GM15510 (cell line): ENCODE measurements around the gene HRK.

Source experiments
- POLR2A ChIP-seq: IDR thresholded peaks from 3 replicates; pipeline ENCODE4 v1.6.1; 2011; ENCODE audit warnings: borderline replicate concordance; ENCODE audit not compliant: insufficient read length; ENCODE audit errors: extremely low read depth

HRK gene

GRCh38 chr12:116884871-116885270 is 3.6 kb upstream of the HRK start:
- no peak for TF ChIP-seq POLR2A

- no peak for TF ChIP-seq POLR2A
These were observed 1.5 kb upstream of the HRK start for GRCh38 chr12:116882742-116883141.

DNA sequence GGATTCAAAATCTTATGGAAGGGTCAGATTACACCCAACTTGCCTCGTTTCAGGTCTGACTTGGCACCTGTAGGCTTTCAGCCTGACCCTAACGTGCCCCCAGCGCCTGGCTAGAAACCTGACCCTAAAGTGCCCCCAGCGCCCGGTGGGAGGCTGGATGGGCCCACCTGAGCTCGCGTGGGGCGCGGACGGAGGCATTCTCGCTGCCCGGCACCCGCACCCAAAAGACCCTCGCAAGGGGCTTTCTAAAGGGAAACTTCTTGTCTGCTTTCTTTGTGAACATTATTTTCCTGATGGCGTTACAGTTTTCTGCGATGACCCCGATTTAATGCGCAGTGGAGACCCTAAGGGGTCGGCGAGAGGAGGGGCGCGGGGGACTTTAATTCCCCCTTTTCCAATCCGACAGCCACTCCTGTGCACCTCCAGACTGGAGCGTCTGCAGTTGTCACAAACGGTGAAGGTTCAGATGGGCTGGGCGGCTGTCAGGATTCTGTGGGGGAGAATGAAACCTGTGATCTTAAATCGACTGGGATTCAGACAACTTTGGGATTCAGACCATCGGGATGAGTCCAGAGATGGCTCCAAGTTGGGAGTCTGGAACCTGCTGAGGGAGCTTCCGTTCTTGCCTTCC is 751 bp upstream of the HRK start:
- no peak for TF ChIP-seq POLR2A

- TF ChIP-seq POLR2A = no peak
These were observed 370 bp downstream of the HRK start for GRCh38 chr12:116880817-116881324.

DNA sequence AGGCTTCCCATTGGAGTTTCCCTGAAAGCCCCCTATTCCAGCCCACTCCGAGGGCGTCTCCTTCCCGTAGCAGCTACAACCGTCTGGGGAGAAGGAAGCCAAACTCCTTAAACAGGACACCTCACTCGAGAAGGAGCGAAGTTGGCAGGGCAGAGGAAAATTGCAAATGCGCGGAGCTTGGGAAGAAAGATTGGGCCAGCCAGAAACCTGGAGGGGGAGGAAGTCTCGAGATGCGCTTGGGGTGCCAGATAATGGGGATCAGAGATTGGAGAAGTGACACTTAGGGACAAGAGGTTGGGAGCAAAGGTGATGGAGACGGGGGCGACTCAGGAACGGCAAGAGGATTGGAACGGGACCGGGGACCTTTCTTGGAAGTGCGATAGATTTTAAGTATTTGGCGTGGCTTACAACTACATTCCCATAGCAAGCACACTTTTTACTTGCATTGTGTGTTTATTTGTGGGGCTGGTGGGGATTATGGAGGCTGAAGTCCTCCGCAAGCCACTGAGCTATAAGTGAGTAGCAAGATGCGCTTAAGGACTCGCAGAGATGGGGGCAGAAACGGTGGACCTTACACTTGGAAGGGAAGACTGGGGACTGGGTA is 926 bp downstream of the HRK start:
- no peak for TF ChIP-seq POLR2A

DNA sequence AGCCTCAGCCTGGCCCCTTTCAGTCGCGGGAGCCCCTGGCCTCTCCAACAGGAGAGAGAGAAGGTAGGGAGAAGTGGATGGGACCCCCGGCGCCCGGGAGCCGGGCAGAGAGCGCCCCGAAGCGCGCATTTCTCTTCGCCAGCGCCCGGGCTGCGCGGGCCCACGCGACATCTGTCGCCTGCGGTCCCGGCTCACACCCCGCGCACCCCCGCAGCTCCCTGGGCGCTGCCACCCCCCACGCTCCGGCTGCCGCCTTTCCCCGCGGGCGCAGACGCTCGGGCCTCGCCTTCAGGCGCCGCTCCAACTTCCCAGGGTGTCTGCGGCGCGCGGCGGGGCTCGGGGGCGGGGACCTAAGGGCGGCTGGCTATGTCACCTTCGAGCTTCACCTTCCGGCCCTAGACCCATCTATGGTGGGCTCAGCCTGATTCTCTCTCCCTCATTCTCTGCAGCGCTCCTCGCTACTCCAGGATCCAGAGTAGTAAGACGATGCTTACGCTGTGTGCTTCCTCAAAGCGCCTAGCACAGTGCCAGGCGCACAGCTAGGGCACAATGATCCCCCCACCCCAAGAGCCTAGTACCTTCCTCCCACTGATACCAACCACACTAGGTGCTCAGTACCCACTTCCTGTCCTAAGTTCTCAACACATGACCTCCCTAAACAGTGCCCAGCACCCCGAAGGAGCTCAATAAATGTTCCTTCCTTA is 1.6 kb downstream of the HRK start:
- TF ChIP-seq POLR2A = no peak

- TF ChIP-seq POLR2A = no peak
These were observed 2.4 kb downstream of the HRK start for GRCh38 chr12:116878567-116879508.

DNA sequence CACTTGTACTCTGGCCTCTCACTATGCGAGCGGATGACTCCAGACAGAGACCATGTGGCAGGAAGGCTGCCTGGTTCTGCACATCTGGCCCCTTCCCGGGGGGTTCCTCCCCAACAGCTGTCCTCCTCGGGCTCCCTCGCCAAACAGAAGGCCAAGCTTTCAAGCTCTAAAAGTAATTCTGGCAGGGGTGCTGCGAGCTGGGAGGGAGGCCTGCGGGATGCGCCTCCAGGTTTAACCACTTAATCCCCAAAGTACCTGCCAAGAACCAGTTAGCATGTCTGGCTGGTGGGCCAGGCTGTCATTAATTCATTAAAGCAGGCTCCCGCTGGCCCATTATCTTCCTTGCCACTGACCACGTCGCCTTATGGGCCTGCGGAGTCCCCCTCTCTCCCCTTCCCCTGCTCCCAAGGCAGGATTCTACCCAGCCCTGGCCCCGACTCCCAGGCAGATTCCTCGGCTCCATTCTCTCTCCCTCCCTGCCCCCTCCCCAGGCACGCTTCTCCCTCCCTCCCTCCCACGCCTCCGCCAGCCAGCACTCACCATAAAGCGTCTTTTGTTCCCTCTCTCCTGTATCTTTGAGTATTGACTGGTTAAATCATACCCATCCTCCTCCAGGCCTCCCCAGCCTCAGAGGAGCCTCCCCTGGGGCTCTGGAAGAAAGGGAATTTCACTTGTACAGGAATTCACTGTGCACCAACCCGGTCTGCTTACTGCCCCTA is 4.9 kb downstream of the HRK start:
- no peak for TF ChIP-seq POLR2A

DNA sequence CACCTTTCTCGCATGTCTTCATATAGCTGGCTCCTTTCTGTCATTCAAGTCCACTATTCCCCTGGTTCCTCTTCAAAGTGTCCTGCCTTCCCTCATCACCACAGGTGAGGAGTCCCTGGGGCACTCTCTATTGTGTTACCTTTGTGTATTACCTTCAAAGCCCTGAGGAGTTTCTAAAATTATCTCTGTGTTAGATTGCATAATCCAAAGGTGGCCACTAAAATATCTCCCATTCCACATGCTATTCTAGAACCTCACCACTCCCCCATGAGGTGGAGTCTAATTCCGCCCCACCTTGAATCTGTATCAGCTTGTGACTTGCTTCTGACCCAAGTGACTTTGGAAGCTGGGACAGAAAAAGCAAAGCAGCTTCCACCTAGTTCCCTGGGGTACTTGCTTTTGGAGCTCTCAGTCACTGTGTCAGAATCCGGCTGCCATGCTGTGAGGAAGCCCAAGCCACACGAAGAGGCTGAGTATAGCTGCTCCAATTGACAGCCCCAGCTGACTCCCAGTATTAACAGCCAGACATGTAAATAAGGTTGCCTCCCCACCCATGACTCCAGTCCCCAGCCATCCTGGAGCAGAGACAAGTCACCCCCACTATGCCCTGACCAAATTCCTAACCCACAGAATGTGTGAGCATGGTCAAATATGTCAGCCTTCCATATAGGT is 6.8 kb downstream of the HRK start:
- no peak for TF ChIP-seq POLR2A

DNA sequence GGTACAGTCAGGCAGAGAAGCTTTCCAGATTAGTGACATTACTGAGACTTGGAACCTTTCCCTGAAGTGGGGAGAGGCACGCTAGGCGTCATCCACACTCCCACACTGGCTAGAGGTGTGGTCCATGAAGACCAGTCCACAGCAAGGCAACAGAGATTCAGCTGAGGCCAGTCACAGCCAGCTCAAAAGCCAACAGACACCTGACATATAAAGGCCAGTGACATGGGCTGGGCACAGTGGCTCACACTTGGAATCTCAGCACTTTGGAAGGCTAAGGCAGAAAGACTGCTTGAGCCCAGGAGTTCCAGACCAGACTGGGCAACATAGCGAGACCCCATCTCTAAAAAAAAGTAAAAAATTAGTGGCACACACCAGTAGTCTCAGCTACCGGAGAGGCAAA is 10.9 kb downstream of the HRK start:
- TF ChIP-seq POLR2A = no peak

DNA sequence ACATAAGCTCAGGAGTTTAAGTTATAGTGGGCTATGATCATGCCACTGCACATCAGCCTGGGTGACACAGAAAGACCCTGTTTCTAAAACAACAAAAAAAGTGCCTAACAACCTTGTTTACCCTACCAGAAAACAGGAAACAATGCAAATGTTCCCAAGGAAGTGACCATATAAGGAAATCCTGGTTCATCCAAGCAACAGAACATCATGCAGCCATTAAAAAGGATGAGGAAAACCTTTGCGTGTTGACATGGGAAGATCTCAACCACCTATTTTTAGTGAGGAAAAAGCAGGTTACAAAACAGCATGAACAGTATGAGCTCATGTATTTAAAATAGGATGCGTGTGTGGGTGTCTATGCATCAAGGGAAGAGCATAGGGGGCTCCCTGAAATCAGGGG is 13.7 kb downstream of the HRK start:
- no peak for TF ChIP-seq POLR2A

DNA sequence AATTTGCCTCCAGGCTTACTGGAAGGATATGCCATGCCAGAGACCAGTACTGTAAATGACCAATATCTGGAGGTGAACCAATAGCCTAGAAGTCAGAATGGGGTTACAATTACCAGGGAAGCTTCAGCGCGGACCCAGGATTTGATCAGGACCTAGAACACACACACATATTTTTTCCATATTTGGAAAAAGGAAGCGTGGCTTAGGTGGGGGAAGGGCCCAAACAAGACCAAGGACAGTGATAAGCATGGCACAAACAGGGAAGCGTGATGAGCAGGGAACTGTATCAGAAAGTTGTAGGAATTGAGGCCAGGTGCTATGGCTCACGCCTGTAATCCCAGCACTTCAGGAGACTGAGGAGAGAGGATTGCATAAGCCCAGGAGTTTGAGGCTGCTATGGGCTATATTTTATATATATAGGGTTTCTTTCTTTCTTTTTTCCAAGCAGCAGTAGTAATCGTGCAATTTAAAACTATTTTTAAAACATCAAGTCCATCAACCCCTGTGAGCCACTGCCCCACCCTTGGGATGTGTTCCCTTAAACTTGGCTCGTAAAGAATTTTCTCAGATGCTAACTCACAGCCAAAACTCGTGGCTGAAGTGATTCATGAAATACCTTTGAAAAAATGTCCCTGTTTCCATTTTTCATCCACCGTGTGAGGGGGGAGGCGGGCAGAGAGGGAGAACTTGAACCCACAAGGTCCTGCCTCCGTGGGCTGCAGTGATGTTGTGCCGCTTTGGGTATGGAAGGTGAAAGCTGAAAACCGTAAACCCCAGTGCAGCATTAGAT is 16.7 kb downstream of the HRK start:
- TF ChIP-seq POLR2A = no peak

- no peak for TF ChIP-seq POLR2A
These were observed 17.9 kb downstream of the HRK start for GRCh38 chr12:116863275-116863767.

GRCh38 chr12:116862167-116862566 is 19.1 kb downstream of the HRK start:
- TF ChIP-seq POLR2A = no peak

- no peak for TF ChIP-seq POLR2A
These were observed 19.9 kb downstream of the HRK start for GRCh38 chr12:116861320-116861719.
